HTR-8/SVneo (cell line): ENCODE measurements around the gene TRIB2.
"Not testable (repeated sequence)": the region's sequence is repeated elsewhere in the genome, so short reads cannot be mapped to it uniquely, and the experiment has no call there.

ENCODE experiments used
- DNase-seq: peaks from one replicate; pipeline ENCODE4 v3.0.0; 2011; ENCODE audit warnings: low spot score, mixed read lengths; ENCODE audit not compliant: insufficient read length
- FAIRE-seq: peaks from 2 replicates; lab custom pipeline; 2011; peaks lifted over from hg19 to GRCh38; lab: Jason Lieb, UNC

Gene TRIB2

GRCh38 chr2:12716282-12717190, at the start of gene TRIB2:
Gene TRIB2 (plus strand): TSS chr2:12716936. CDS start chr2:12718308, 1,372 bp downstream.
- FAIRE-seq = no peak
- peak; percentile 71 for DNase-seq

GRCh38 chr2:12669036-12669435, 47.7 kb upstream of the TRIB2 start:
- FAIRE-seq (no peak), DNase-seq (no peak)

- FAIRE-seq (no peak), DNase-seq (no peak)
Observed at GRCh38 chr2:12672711-12673315, 43.9 kb upstream of the TRIB2 start.

- DNase-seq = no peak
- FAIRE-seq = no peak
Observed at GRCh38 chr2:12674644-12675328, 42.0 kb upstream of the TRIB2 start.

- FAIRE-seq = no peak
- DNase-seq = peak; percentile 10
Observed at GRCh38 chr2:12675352-12675795, 41.4 kb upstream of the TRIB2 start.

- FAIRE-seq (no peak), DNase-seq (no peak)
Observed at GRCh38 chr2:12675801-12676200, 40.9 kb upstream of the TRIB2 start.

GRCh38 chr2:12676771-12677170, 40.0 kb upstream of the TRIB2 start:
- DNase-seq (no peak), FAIRE-seq (no peak)

GRCh38 chr2:12678186-12678585, 38.5 kb upstream of the TRIB2 start:
- DNase-seq = no peak
- FAIRE-seq = no peak

GRCh38 chr2:12679550-12680072, 37.1 kb upstream of the TRIB2 start:
- FAIRE-seq (no peak), DNase-seq (no peak)

GRCh38 chr2:12680115-12680514, 36.6 kb upstream of the TRIB2 start:
- DNase-seq, FAIRE-seq: not testable (repeated sequence)

- DNase-seq = no peak
- no peak for FAIRE-seq
Observed at GRCh38 chr2:12682017-12682416, 34.7 kb upstream of the TRIB2 start.

GRCh38 chr2:12683457-12684100, 33.2 kb upstream of the TRIB2 start:
- FAIRE-seq = no peak
- DNase-seq = no peak

- DNase-seq = peak; percentile 20
- FAIRE-seq = no peak
Observed at GRCh38 chr2:12684471-12684936, 32.2 kb upstream of the TRIB2 start.

GRCh38 chr2:12685145-12685544, 31.6 kb upstream of the TRIB2 start:
- no peak for DNase-seq
- FAIRE-seq = no peak

- no peak for FAIRE-seq
Observed at GRCh38 chr2:12685956-12686355, 30.8 kb upstream of the TRIB2 start.

GRCh38 chr2:12686708-12687283, 29.9 kb upstream of the TRIB2 start:
- FAIRE-seq = no peak
- DNase-seq = no peak

More at GRCh38 chr2:12685956-12686355, 30.8 kb upstream of the TRIB2 start:
- DNase-seq = no peak

GRCh38 chr2:12688091-12688490, 28.6 kb upstream of the TRIB2 start:
- no peak for FAIRE-seq
- no peak for DNase-seq

- FAIRE-seq = no peak
- no peak for DNase-seq
Observed at GRCh38 chr2:12688893-12689292, 27.8 kb upstream of the TRIB2 start.

- FAIRE-seq (no peak), DNase-seq (no peak)
Observed at GRCh38 chr2:12693509-12693908, 23.2 kb upstream of the TRIB2 start.
